Ureter (tissue), 1 donor: Measurements from ENCODE around the gene COA5. TPM values are rescaled to one million over a fixed set of nuclear protein-coding genes. Genes with fewer than 3 reads are reported as not detected.

Experiments used
- DNase-seq: peaks from one replicate; pipeline ENCODE4 v3.0.0-alpha.2; 2020; ENCODE audit warnings: low spot score
- total RNA-seq: library from RNA; stranded (reverse); gene quantifications from one replicate; pipeline ENCODE4 v1.2.4, GENCODE V29; 2023
- donor health status: DM: yes; HTN: yes; CAD: no.

COA5 gene
- total RNA-seq, 1 donor from 2014 or later: 39.4 TPM

DNA sequence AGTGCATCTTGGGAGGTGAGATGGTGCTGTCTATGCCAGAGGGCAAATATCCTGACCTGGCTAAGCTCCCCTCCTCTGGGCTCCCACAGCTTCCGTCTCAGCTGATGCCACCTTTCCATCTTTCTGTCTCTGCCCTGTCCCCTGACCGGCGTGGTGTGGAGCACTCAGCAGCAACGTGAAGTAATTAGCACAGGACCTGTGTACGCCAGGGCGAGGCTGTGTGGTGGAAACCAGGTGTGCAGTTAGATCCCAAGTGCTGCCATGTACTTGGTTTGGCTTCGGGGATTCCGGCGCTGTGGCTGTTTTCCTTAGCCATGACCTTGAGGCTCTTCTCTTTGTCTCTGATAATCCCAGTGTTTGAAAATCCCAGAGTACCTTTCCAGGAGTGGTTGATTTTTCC lies 36.5 kb downstream of the COA5 start:
- DNase-seq: no peak

DNA sequence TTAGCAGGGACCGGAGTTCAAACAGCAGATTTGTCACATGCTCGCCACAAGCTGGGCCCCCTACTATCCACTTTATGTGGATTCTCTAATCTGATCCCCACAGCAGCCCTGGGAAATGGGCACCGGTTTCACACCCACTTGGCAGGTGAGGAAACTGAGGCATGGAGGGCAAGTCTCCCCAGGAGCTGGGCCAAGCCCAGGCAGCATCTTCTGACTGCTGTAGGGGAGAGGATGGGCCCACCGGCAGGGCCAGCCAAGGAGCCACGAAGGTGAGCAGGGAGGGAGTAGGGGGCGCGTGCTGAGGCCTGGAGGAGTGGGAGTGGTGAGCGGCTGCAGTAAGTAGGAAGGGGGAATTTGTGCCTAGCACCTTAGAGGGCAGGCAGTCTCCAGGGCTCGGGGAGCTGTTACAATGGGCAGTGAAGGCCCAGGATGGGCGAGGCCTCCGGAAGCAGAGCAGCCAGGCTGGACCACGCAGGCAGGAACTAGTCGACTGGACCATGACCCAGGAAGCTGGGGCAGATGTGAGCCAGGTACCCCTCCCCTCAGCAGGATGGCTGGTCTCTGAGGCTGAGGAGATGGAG lies 37.1 kb downstream of the COA5 start:
- no peak for DNase-seq

DNA sequence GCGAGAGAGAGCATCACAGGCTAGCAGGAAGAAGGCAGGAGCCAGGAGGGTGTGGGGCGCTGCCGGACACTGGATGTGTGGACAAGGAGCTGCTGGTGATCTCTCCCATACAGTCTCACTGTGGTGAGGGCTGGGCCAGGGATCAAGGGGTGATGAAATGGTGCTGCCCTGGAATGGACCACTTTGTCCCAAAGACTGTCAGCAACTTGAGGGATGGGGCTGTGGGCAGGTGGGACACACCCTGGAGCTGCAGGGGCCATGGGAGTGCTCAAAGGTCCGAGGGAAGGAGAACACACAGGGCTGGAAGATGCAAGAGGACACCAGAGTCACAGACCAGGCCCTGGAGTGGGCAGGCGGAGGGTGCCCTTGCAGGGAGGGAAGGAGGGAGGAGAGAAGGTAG lies 38.0 kb downstream of the COA5 start:
- no peak for DNase-seq

DNA sequence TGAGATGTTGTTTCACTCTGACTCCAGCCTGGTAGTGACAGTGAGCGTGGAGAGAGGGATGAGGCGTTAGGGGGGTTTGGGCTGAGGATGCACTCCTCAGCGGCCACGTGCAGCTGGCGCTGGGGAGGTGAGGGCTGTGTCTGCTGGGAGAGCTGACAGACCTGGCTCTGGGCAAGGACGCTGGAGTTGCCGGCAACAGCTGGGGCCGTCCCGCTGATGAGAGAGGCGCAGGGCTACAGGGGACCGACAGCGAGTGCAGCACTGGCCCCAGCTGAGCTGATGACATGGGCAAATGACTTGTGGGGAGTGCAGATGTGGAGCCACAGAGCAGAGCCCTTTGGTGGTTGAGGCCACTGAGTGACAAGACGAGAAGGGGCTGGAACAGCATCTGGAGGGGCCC lies 38.4 kb downstream of the COA5 start:
- DNase-seq: no peak

DNA sequence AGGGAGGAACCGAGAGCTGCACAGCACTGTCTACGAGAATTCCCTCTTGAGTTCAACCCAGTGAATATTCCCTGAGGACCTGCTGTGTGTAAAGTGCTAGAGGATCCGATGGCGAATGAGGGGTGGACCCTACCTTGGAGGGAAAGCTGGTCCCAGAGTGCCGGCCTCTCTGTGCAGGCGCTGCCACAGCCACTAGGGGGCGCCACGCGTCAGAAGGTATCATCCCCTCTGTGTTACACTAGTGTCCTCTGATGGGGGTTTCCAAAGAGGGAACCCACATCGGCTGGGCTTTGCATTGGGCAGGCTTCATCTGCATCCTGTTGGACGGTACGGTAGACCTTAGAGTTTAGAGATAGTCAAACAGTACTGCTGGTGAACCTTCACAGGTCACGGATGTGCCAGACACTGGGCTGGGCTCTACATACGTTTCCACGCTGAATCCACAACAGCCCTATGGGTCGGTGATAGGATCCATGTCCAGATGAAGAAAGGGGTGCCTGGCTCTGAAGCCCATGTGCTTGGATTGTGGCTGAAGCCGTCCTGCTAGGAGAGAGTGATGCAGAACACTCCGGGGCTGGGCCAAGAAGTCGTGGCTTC lies 39.0 kb downstream of the COA5 start:
- DNase-seq: no peak

DNA sequence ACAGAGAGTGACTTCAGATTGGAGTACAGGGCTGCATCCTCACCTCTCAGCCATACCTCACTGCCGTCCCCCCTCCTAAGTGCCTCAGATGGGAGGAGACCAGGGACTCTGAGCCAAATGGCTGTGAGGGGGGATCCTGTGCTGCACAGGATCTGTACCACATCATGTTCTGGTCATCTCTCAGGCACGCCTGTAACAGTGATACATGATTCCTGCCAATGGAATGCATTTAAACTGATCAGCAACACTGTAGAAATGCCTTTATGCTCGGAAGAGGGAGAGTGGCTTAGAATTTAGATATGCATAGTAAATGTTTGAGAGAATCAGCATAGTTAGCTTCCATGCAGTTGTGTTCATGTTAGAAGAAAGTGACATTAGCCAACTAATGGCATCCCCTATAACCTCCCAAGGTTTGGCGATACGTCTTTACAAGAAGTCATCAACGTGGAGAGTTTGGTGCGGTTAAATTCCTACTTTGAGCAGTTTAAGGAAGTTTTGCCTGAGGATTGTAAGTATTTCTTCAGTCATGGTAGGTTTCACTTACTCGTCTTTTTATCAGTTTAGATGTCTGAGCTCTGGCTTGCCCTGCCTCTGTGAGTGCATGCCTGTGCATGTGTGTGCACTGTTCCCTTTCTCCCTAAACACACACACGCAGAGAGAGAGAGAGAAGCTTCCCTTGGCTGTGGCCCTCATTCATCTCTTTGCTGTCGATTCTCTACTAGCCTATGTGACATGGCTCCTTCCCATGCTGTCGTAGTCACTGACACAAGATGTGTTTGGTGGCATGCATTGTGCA lies 40.0 kb downstream of the COA5 start:
- no peak for DNase-seq

DNA sequence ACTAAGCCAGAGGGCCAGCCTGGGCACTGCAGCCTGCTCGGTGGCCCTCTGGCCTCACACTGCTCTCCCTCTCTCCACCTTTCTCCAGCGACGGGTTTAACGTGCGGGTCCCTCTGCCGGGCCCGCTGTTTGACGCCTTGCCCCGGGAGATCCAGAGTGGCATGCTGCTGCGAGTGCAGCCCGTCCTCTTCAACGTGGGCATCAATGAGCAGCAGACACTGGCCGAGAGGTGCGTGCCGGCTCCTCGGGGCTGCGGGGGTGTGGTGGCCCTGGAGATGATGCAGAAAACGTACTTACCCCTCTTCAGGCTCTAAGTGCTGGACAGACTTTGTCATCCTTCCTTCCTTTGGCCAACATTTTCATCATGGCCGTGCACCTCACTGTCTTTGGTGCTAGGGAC lies 42.4 kb downstream of the COA5 start:
- DNase-seq: no peak

DNA sequence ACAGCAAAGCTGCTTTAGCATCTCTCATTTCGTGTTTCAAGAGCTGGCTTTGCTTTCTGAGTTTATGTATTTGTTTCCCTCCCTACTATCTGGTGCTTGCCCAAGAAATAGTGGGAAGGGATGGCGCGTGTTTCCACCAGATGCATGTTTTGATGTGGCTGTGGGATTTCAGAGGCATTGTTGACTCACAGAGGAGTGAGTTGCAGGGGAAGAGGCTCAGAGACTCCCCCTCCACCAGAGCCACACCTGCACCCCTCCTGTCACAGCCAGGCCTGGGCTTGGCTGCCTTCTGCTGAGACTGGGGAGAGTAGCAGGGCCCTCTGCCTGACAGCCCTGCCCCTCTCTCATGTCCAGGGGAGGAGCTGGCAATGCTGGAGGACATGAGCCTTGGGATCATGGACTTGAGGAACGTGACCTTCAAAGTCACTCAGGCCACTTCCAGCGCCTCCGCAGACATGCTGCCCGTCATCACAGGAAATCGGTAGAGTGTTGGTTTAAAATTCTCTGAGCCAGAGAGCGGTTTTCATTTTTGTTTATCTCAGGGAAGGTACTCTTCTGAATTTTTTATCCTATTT lies 42.9 kb downstream of the COA5 start:
- DNase-seq: no peak

DNA sequence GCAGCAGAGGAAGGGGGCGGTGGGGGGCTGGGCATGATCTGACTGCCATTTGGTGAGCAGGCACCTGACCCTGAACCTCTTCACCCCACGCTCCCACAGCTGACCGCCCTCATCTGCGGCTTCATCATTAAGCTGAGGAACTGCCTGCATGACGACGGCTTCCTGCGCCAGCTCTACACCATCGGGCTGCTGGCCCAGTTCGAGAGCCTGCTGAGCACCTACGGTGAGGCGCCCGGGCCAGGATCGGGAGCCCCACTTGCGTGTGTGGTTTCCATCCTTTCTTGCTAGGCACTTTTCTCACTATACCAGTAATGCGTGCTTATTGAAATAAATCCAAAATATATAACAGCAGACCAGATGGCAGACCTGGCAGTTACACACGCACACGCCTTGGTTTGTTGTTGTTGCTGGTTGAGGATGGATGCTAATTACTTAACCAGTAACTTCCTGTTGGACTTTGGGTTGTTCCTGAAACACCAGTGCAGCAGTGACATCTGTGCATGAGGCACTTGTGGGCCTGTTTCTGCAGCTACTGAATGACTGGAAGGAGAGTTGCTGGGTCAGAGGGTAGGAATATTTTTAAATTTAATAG lies 43.7 kb downstream of the COA5 start:
- no peak for DNase-seq

DNA sequence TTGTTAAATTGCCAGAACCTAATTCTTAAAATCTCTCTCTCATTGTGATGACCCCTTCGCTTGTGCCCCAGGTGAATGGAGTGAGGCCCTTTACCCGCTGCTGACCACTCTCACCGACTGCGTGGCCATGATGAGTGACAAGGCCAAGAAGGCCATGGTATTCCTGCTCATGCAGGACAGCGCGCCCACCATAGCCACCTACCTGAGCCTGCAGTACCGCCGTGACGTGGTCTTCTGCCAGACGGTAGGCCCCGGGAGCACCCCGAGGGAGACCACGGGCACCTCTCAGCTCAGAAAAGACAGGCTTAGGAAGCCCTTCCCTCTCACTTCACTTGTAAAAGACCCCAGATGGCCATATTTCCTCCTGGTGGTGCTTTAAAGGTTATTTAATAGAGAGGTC lies 44.9 kb downstream of the COA5 start:
- no peak for DNase-seq

DNA sequence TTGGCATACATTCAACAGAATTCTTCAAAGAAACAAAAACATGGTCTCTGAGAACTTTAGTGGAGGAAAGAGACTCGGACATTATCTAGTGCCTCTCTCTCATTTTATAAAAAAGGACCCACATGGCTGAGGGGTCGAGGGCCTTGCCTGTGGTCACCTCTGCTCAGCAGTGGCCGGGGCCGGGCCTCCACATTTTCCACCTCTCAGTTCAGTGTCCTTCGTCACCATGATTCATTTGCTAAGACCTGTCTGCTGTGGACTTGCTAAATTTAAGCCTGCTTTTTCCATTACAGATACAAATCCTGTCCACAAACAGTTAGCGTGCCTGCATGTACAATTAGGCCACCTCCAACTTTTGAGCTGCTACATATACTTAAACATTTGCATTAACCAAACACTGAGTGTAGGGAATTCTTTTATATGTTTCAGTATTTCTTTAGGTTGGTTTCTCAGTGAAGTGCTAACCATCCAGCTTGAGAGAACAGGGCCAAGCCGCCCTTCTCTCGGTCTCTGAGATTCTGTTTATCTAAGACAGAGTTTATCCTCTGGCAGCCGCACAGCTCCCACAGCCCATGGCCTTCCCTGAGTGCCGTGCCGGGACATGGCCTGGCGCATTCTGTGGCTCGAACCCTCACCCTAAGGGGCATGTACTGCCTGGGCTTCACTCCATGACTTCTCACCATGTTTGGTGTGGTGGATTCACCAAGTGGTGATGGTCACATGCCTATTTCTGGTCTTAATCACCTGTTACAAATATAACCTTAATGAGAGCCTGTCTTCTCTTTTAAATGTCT lies 46.2 kb downstream of the COA5 start:
- DNase-seq: no peak

DNA sequence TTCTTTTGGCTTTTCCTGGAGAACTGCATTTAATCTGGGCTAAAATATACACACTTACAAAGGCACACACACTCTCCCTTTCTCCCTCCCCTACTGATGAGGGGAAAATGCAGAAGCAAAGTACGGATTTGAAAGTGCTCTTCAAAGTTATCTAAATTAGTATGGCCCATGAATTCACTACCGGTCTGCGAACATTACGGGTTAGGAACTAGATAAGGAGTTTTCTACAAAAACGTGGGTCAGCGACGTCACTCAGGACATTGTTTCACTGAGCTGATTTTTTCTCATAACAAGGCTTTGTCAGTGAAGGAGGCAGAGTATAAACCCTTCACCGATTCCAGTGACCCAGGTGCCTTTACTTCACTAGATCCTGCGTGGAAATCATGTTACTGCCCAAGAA lies 47.3 kb downstream of the COA5 start:
- no peak for DNase-seq

DNA sequence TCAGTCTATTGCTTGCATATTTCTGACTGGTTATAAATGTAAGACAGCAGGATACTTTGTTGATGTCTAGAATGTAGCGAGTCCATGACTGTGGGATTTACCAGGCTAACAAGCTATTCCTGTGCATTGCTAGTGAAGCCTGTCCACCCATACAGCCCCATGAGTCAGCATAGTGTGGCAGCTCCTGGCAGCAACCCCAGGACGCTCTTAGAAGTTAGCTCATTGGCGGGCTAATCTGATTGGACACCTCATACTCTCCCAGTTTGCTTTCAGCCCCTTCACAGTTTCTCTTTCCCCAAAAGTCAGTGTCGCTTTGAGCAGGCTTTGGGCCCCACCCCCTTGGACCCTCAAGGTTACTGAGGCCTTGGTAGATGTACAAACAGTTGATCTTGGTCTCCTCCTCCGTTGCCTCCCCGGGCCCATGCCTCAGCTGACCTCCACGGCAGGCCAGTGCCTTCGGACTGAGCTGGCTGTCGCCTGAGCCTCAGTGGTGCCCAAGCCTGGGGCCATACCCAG lies 48.0 kb downstream of the COA5 start:
- DNase-seq: no peak

DNA sequence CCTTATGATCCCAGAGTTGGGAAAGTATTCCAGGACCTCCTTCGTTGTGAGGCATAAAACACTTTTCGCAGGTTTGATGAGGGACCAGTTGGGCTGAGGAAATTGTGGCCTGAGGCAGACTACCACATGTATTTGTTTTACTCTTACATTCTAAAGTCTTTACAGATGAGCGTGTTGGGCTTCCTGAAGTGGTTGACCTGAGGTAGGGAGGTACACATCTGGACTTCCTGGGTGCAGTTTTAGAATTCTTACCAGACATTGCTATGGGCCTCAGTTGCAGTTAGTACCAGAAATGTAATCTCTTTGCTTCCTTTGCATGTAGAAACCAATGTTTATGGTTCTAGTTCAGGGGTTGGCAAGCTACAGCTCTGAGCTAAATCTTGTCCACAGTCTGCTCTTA lies 48.7 kb downstream of the COA5 start:
- DNase-seq: no peak

DNA sequence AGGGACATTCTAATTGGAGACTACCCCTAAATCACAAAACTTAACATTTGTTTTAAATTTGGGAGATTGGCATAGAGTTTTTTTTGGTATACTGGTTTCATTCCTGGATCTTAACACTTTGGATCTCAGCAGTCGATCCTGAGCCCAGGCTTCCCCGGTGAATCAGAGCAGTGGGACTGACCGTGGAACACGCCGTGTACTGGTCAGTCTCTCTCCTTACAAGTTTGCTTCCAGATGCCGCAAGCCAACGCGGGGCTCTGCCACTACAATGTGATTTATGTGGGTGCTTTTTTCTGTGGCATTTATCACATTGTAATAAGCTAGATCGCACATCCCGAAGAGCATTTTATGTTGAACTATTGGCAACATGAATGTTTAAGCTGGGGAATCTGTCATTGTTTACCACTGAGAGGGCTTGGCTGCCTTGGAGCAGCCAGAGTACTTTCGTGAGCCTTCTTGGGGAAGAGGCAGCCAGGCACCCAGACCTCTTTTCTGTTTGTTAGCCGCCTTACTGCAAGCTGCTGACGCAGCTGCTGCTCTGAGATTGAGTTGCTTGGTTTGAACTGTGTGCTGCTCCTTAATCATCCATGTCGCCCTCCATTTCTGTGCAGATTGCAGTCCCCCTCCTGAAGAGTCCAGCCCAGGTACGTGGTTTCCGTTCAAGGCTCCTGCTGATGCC lies 49.3 kb downstream of the COA5 start:
- no peak for DNase-seq

DNA sequence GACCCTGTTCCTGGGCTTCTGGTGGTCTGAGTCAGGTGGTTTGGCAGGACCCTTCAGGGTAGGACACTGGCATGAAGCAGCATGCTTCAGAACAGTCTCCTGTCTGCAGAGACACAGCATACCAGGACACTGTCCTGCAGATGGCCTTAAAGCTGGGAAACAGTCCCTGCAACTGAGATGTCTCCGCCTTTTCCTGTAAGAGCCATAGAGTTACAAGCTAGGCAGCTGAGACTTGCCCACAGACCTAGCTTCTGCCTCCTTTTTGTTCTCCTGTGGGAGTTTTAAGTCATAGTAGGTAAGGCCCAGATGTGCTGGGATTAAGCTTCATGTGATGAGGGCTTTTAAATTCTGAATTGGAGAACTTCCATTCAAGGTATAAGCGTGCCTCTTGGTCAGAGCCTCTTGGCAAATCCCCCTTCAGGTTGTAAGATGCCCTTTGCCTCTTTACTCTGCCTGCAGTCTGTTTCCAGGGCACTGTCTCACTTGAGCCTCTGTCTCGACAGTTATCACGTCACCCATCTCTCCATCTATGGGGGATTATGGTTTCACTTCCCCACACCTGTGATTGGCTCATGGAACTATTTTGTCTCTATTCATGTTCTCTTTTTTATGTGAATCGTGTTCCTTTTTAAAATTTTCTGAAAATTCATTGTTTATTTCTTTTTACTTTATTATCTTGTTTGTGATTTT lies 51.8 kb downstream of the COA5 start:
- no peak for DNase-seq

DNA sequence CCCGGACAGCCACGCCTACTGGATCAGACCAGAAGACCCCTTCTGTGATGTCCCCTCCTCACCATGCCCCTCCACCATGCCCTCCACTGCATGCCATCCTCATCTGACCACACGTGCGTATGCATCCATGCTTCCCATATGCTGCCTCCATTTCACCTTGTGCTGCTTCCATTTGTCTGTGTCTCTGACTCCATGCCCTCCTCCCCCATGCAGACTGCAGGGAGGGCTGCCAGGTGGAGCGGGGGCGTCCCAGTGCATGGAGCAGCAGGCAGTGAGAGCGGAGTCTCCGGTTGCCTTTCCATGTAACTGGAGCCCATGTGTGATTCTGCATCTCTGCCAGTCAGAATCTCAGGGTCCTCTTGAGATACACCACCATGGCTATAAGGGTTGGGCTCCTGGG lies 52.6 kb downstream of the COA5 start:
- DNase-seq: no peak

DNA sequence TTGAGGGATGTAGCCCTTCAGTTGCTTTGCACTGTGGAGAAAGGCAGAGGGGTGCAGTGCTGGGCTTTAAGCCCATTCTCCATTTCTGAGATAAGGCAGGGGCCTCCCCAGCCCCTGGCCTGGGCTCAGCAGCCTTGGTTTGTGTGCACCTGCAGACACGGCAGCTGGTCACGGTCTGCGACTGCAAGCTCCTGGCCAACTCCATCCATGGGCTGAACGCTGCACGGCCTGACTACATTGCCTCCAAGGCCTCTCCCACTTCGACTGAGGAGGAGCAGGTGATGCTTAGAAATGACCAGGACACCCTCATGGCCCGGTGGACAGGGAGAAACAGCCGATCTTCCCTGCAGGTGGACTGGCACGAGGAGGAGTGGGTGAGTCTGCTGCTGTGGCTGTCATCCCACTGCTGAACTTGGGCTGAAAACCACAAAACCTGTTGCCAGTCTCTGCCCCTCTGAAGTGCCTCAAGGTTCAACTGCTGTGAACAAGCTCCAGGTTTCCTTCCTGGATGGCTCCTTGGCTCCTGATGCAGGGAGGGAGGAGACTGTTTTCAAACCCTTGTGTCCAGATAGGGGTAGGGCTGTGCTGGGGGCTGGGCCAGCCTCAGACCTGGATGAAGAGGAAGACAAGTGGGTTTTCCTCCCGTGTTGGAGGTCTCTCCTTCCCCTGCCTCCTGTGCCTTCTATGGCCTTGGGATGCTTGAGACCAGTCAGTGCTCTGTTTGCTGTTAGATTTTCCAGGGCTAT lies 54.0 kb downstream of the COA5 start:
- no peak for DNase-seq

DNA sequence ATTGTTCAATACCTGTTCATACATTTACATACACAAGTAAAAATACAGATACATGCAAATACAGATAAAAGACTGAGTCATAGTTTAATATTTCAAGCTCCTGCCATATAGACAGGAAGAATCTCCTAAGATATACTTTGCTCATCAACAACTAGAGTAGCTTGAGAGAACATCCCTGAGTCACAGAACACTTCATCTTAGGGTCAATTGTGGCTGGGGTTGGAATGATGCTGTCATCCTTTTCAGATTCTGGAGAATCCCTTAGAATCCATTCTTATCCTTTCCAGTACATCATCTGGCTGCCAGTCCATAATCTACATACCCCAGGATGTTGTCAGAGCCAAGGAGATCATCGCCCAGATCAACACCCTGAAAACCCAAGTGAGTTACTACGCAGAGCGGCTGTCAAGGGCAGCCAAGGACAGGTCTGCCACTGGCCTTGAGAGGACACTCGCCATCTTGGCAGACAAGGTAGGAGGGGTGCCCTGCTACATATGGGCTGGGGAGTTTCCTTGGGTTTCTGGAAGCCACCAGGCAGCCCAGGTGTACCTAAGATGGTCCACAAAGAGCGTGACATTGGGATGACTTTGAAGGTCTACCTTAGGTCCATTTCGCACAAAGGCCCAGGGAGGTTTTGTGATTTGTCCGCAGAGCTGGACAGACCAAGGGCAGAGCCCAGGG lies 55.7 kb downstream of the COA5 start:
- no peak for DNase-seq
